HG03378 (cell line): ENCODE results near the gene BANP.
"Not testable (repeated sequence)": the region's sequence is repeated elsewhere in the genome, so short reads cannot be mapped to it uniquely, and the experiment has no call there.

Source experiments
- ATAC-seq: cut with Tn5 transposase; IDR thresholded peaks from one replicate; pipeline ENCODE4 v1.9.1; 2021; ENCODE audit warnings: mild to moderate bottlenecking, moderate library complexity; ENCODE audit not compliant: unreplicated experiment

The BANP gene

DNA sequence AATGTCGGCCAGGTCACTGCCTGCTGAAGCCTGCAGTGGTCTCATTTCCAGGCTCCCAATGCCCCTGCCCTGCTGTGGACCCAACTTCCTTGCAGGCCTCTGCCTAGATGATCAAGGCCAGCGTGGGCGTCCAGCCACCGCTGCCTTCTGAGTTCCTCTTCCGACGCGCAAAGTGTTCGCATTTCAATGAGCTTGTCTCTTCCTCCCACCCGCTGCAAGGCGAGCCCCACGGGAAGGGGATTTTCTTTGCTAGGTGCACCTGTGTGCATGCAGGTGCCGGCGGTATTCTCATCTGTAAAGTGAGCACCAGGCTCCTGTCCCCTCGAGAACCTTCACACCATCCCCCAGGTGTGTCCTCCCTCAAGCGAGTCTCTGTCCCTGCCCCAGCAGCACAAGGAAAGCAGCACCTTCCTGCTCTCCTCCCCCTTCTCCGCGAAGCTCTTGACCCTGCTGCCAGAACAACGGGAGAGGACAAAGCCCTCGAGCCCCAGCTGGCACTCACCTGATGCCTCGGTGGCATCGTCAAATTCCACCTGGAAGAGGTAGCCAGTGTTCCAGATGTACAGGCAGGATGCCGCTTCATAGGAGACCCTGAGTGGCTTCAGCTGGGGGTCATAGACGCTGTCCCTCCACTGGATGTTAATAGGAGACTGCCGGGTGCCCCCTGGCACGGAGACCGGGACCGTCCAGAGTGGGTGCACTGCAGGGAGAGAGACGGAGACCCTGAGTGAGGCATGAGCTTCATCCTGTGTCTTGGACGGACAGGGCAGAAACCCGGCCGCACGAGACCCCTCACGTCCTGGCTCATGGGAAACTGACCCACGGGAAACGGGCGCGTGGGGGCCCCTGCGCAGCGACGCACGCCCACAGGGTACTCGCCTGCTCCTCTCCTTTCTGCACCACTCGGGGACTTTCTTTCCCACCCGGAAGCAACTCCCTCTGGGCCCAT, 24.7 kb upstream of the BANP start:
- no peak for ATAC-seq

DNA sequence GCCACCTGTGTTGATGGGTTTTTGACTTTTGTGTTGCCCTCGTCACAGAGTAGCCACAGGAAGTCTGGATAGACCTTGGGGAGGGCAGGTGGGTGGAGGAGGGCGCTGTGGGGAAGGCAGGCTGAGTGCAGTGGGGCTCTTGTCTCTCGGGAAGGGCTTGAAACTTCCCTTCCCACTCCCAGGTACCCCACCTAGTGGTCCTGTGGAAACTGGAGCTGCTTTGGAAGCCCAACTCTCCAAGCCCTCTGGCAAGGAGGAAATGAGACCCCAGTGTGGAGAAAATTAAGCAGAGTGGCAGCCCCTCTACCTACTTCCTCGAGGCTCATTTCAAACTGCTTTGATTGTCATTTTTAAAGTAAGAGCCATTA, 24.1 kb upstream of the BANP start:
- ATAC-seq = no peak

- no peak for ATAC-seq
These were observed 21.2 kb upstream of the BANP start for GRCh38 chr16:87929986-87930385.

DNA sequence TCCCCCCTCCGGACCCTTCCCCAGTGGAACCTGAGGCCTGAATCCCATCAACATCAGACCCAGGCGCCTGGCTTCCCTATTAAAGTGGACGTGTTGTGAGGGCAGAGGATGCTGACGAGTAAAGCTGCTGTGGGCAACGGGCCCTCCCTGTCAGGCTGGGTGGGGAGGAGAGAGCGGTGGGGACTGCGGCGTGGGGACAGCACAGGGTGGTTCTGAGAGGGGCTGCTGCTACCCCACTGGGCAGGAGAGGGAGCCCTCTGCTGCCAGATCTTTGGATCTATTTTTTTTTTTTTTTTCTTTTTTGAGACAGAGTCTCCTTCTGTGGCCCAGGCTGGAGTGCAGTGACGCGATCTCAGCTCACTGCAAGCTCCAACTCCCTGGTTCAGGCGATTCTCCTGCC, 20.8 kb upstream of the BANP start:
- ATAC-seq = no peak

GRCh38 chr16:87931504-87931903, 19.7 kb upstream of the BANP start:
- no peak for ATAC-seq

DNA sequence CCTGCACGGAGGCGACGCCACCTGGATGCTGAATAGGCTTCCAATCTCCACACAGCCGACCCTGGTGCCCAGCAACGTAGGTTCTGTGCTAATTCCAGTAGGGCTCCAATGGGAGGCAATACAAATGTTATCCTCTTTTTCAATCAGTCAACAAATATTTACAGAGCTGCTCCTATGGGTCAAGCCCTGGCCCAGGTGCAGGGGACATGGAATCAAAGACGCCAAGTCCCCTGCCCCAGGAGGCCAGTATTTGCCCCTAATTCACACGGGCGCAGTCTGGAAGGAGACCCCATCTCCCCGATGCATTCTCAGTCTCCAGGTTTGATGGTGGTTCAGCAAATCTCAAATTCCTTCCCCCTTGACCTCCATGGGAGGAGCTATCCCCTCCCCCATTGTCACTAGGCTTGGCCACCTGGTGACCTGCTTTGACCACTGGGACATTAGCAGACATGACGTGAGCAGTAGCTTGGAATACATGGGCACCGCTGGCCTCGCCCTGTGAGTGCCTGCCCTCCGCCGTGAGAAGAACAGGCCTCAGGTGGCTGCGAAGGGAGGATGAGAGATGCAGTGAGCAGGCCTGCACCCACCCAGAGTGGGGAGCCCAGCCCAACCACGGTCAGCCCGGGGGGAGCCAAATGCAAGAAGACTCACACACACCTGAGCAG, 18.6 kb upstream of the BANP start:
- ATAC-seq = not testable (repeated sequence)

DNA sequence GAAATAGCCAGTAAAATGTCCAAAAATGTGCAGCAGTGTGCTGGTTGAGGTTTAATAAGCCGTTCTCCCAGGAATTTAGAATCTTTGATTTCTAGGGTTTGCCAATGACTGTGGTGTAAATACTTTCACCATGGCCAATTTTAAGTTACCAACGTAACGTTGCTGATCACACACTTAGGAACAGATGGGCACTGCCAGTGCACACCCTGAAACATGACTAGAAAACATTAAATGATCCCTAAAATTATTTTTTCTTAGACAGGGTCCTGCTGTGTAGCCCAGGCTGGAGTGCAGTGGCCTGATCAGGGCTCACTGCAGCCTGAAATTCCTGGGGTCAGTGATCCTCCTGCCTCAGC, 18.1 kb upstream of the BANP start:
- no peak for ATAC-seq

DNA sequence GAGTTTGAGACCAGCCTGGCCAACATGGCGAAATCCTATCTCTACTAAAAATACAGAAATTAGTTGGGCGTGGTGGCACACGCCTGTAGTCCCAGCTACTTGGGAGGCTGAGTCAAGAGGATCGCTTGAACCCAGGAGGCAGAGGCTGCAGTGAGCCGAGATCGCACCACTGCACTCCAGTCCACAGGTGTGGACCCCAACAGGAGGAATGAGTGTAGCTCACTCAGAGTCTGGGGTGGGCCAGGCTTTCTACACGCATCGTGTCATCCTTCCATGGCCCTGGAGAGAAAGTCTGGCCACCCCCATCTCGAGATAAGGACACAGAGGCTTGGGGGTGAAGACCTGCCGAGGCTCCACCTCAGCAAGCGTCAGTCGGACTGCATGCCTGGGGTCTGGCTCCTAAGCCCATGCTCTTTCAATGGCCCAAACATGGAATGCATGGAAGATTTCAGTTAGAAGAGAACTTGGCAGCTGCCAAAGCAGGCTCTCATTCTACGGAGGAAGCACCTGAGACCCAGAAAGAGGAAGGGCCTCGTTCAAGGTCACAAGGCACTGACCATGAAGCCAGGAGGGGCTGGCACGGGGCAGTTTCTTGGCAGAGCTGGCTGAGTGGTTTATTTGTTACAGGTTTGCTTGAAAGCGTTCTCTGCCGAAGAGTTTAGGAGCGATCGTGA, 16.3 kb upstream of the BANP start:
- not testable (repeated sequence) for ATAC-seq

DNA sequence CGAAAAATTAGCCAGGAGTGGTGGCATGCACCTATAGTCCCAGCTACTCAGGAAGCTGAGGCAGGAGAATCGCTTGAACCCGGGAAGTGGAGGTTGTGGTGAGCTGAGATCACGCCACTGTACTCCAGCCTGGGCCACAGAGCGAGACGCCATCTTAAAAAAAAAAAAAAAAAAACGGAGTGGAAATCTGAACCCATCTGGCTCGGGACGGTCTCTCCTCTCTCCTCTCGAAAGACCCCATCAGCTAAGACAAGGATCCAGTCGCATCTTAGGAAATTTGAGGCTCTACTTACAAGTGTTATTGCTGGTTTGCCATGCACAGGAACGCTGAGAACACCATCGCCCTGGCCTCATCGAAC, 15.2 kb upstream of the BANP start:
- ATAC-seq = not testable (repeated sequence)

DNA sequence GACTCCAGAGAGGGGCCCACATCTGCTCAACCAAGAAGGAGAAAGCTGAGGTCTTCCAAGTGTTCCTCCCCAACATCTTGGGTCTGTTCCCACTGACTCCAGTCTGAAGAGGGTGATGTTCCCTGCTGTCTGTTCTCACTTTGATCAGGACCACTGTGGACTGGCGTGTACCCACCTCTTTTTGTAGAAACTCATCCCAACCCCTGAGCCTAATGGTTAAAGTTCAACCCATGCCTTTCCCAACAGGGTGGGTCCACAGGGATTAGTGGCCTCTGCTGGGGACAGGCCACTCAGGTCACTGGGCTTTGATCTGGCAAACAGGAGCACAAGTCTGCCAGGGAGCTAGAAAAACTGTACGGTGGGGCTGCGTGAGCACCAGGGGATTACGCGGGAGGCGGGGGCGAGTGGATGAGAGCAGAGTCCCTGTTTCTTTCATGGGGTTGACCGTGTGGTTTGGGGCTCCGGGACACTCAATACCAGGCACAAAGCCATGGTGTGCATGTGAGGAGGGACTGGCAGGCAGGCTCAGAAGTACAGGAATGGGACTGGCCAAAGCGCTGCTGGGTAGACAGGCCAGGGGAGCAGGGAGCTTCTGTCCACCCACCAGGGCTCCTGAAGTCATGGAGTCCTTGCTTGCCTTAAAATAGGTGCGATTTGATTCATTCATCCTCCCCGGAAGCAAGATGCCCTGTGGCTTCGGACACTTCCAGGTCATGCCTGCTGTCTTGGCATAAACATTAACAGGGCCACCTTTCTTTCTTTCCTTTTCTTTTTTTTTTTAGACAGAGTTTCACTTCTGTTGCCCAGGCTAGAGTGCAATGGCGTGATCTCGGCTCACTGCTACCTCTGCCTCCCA, 14.6 kb upstream of the BANP start, which contains the start of gene CA5A:
Gene CA5A, minus strand, starts transcription at position 155 of the 856 bp plus-strand sequence. Its CDS starts 79 bp downstream, at position 76.
- ATAC-seq = no peak

- ATAC-seq = not testable (repeated sequence)
These were observed 14.0 kb upstream of the BANP start for GRCh38 chr16:87937231-87937542.

DNA sequence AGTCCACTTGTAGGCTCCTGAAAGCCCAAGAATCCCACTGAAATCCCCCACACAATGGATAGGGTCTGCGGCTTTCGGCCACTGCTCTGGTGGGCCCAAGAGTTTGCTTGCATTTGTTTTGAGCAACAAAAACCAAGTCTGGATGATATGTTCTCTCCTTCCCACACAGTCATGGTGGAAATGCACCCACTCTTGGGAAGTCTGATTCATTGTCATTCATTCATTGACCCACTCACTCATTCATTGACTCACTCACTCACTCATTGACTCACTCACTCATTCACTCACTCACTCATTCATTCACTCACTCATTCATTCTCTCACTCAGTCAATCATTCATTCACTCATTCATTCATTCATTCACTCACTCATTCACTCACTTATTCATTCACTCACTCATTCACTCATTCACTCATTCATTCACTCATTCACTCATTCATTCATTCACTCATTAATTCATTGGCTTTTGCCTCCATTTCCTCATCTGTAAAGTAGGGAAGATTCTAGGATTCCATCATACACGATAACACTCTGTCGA, 12.8 kb upstream of the BANP start:
- ATAC-seq = no peak

DNA sequence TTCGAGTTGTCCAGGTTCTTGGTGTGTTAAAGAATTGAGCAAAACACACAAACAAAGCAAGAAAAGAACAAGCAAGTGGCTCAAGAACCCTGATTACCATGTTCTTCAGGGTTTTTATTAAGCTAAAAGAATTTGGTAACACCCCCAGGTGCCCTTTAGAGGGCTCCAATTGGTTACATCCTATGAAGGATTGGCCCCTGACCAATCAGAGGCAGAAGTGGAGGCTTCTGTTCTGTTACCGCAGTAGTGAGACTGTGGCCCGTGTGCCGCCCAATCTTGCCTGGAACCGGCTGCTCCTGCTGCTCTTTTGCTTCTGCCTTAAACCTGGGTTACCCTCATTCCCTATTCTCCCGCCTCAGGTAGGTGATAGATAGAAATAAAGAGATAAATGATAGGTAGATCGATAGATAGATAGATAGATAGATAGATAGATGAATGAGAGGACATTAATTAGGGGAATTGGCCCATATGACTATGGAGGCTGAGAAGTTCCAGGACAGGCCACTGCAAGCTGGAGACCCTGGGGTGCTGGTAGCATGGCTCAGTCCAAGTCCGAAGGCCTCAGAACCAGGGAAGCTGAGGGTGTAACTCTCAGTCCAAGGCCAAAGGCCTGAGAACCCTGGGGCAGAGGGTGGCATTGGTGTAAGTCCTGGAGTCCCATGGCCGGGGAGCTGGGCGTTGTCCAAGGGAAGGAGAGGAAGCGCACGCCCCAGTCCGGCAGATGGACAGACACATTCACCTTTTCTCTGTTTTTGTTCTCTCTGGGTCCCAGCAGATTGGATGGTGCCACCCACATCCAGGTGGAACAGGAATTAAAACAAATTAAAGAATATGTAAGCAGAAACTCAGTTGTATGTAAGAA, 11.4 kb upstream of the BANP start:
- no peak for ATAC-seq

DNA sequence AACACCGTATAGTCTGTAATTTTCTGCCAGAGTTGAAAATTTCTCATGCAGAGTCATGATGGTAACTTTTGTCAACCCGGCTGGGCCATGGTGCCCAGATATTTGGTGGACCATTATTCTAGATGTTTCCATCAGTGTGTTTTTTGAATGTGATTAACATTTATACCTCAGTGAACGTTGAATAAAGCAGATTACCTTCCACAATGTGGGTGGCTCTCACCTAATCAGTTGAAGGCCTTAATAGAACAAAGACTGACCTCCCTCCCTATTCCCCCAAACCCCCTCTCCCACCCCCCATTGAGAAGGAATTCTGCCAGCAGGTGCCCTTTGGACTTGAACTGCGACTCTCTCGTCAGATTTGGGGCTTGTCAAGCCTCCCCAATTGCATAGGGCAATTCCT, 8.6 kb upstream of the BANP start:
- ATAC-seq = no peak

- no peak for ATAC-seq
These were observed 5.7 kb upstream of the BANP start for GRCh38 chr16:87945351-87946042.

DNA sequence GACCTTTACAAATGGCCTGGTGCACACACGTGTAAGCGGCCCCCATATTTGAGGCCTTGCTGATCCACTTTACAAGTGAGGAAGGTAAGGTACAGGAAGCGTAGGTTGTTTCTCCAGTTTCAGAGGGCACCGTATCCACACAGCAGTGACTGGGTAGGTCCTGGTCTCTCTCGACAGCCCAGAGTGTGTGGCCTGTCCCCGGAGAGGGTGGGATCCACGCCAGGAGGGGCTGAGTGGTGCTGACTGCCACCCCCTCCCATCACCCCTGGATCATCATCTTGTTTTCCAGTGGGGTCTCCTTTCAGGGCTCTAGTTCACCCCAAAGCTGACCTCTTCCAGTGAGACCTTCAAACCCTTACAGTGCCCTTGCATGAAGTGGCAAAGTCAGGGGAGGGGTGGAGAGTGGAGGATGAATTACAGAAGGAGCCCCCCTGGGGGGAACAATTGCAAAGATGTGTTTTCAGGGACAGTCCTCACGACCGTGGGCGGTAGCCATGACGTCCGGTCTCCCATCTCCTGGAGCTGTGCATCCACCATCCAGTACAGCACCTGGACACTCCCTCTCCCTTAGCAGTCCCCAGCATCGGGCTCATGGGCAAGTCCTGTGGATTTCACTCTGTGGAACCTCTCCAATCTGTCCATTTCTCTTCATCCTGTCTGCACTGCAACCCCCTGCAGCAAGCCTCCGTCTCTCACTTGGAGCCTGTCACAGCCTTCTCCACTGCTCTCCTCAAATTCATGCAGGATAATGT, 4.5 kb upstream of the BANP start:
- no peak for ATAC-seq

- no peak for ATAC-seq
These were observed 3.7 kb upstream of the BANP start for GRCh38 chr16:87947356-87948118.

- no peak for ATAC-seq
These were observed 3.1 kb upstream of the BANP start for GRCh38 chr16:87948119-87948545.
